Naive B cell (primary cell): Measurements from ENCODE around the gene PROM2. TPM values are rescaled to one million over a fixed set of nuclear protein-coding genes. Genes with fewer than 3 reads are reported as not detected.
A peak's percentile ranks its signal among the peaks of the same experiment; 100 is the strongest.

Experiments
- ATAC-seq, 2 donors: fragments of 150-1000 bp; cut with Tn5 transposase; 2 replicates each; pipeline ENCODE4 v1.10.0; 2021; ENCODE audit warnings: low read depth in 2 of 2, mild to moderate bottlenecking in 2 of 2, moderate library complexity in 2 of 2
- DNase-seq: peaks from one replicate; pipeline ENCODE4 v3.0.0; 2022
- H3K27ac Mint-ChIP-seq, 6 donors: one replicate each; pipeline ENCODE4 v1.8.0; 2020 to 2022; ENCODE audit warnings: mild to moderate bottlenecking in 6 of 6, mixed read lengths in 6 of 6, moderate library complexity in 5 of 6, inconsistent platforms in 2 of 6
- H3K27me3 Mint-ChIP-seq, 3 donors: one replicate each; pipeline ENCODE4 v1.8.0; 2021 to 2022; ENCODE audit warnings: mixed read lengths in 3 of 3, mild to moderate bottlenecking in 1 of 3
- H3K36me3 Mint-ChIP-seq, 2 donors: one replicate each; pipeline ENCODE4 v1.8.0; 2020 to 2022; ENCODE audit warnings: mixed read lengths in 2 of 2, inconsistent platforms in 1 of 2, mild to moderate bottlenecking in 1 of 2
- H3K4me1 Mint-ChIP-seq, 3 donors: one replicate each; pipeline ENCODE4 v1.8.0; 2020 to 2022; ENCODE audit warnings: mixed read lengths in 3 of 3, inconsistent platforms in 1 of 3, mild to moderate bottlenecking in 1 of 3, moderate library complexity in 1 of 3
- H3K4me3 Mint-ChIP-seq, 8 donors: one replicate each; pipeline ENCODE4 v1.8.0; 2020 to 2022; ENCODE audit warnings: mild to moderate bottlenecking in 8 of 8, mixed read lengths in 8 of 8, moderate library complexity in 8 of 8, inconsistent platforms in 2 of 8
- H3K9me3 Mint-ChIP-seq, 7 donors: one replicate each; pipeline ENCODE4 v1.8.0; 2020 to 2022; ENCODE audit warnings: mixed read lengths in 7 of 7, mild to moderate bottlenecking in 5 of 7, inconsistent platforms in 2 of 7, moderate library complexity in 1 of 7
- polyA plus RNA-seq, 6 donors: library from polyadenylated mRNA; unstranded; fragments of 300-500 nt; fragmentation: Illumina TruSeq; gene quantifications; one replicate each; pipeline ENCODE4 v1.2.3, GENCODE V29; 2021; ENCODE audit warnings: low read depth in 6 of 6

The PROM2 gene
- polyA plus RNA-seq, 6 donors from 2014 or later = not detected

DNA sequence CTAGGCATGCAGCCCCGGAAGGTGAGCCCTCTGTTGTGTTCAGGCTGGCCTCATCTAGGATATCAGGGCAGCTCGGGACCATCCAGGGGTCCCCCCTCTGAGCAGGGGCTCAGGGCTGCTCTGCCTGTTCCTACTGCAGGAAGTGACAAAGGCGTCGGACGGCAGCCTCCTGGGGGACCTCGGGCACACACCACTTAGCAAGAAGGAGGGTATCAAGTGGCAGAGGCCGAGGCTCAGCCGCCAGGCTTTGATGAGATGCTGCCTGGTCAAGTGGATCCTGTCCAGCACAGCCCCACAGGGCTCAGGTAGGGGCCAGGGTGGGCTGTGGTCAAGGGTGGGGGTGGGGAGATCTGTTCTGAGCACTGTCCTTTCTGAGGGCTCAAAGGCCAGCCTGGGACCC, 36.0 kb downstream of the PROM2 start:
- Mint-ChIP-seq H3K36me3 (no peaks in the 10 kb centered on the region), H3K27ac (peak overlapping the region in 1 of 6 donors; percentile 58), H3K4me3 (no peak overlapping the region), H3K9me3 (no peaks in the 10 kb centered on the region), H3K4me1 (no peaks in the 10 kb centered on the region), H3K27me3 (peaks cover 0 to 9% (median 0%) of the 10 kb centered on the region in 3 donors)
- ATAC-seq (no peak), DNase-seq (no peak)

DNA sequence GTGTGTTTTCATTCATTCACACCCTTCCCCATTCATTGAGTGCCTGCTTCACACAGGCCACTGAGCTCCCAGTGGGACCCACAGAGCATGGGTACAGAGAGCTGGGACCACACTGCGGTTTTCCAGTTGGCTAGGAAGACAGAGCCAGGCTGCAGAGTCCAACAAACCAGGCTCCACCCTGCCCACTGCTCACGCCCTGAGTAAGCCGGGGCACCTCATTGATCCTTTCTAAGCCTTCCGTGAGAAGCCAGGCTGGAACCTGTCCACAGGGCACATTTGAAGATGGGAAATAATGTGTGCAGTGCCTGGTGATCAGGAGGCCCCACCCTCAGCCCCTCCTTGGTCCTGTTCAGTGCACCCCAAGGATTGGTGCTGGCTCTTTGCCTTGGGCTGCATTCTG, 36.4 kb downstream of the PROM2 start:
- no peaks in the 10 kb centered on the region for H3K36me3 Mint-ChIP-seq
- no peak overlapping the region for H3K4me3 Mint-ChIP-seq
- ATAC-seq (no peak), DNase-seq (no peak)
- peaks cover 0 to 9% (median 0%) of the 10 kb centered on the region in 3 donors for H3K27me3 Mint-ChIP-seq
- no peaks in the 10 kb centered on the region for H3K4me1 Mint-ChIP-seq
- no peaks in the 10 kb centered on the region for H3K9me3 Mint-ChIP-seq
- H3K27ac Mint-ChIP-seq = no peak overlapping the region

DNA sequence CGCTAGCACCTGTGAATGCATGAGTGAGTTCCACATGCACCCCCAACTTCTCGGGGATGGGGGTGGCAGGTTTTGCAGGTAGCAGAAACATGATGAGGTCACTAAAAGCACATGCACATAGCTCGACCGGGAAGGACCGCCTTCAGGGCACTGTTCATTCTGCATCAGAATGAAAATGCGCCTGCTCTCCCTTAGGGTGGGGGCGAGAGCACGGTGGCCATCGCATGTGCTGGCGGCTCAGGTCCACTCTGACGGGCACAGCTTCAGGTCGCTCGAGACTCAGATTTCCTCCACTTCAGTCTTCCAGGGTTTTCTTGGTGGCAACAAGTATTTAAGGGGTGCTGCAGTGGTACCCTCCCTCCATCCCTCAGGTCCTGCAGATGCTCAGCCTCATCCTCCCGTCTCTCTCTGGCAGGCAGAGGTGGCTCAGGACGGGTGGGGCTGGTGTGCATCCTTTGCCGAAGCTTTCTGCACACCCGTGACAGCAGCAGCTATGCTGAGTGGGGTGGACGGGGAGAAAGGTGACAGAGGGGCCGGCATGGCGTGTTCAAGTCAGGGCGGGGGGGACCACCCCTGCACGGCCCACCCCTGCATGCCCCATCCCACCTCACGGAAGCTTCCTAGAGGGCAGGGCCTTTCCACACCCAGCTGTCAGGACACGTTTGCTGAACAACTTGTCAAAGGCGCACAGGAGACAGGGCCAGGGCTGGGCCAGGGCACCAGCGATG, 37.7 kb downstream of the PROM2 start:
- peaks cover 0 to 9% (median 0%) of the 10 kb centered on the region in 3 donors for H3K27me3 Mint-ChIP-seq
- H3K27ac Mint-ChIP-seq = peak overlapping the region in 1 of 6 donors; percentile 32
- H3K36me3 Mint-ChIP-seq = no peaks in the 10 kb centered on the region
- no peaks in the 10 kb centered on the region for H3K9me3 Mint-ChIP-seq
- DNase-seq (no peak), ATAC-seq (no peak)
- peak overlapping the region in 1 of 8 donors; percentile 72 for H3K4me3 Mint-ChIP-seq
- no peaks in the 10 kb centered on the region for H3K4me1 Mint-ChIP-seq

- no peak for ATAC-seq
- Mint-ChIP-seq H3K4me1 (no peaks in the 10 kb centered on the region), H3K9me3 (no peaks in the 10 kb centered on the region), H3K36me3 (no peaks in the 10 kb centered on the region), H3K27ac (no peak overlapping the region), H3K27me3 (peaks cover 0 to 15% (median 0%) of the 10 kb centered on the region in 3 donors), H3K4me3 (no peak overlapping the region)
- no peak for DNase-seq
Observed at GRCh38 chr2:95312543-95313201, 38.4 kb downstream of the PROM2 start.

DNA sequence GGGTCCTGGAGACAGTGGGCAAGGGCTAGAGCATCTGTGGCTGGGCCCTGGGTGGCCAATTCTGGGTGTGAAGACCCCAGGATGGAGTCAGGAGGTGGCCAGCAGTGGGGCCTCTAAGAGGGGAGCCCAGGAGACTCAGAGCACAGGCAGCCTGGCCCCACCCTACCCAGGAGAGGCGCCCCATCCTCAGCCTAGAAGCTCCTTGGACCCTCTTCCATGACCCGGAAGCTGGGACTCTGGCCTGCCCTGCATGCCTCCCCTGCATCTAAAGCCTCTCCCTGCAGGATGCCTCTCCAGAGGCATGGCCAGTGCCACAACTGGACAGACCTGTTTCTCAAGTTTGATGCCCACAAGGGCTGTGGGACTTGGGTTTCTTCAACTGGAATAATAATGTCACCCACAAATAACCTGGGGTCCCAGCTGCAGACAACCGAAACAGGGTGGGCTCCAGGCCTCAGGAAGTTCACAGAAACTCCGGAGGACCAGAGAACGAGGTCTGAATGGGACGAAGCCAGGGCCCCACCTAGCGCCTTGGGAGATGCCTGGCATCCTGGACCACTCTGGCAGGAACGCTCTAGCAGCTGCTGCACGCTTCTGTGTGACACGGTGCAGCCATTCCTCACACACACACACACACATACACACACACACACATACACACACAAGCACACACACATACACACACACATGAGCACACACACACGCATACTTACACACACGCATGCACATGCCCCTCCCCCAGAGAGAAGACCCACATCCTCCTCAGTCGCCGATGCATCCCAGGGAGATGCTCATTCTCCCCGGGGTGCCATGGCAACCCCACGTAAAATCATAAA, 39.3 kb downstream of the PROM2 start:
- ATAC-seq = no peak
- no peaks in the 10 kb centered on the region for H3K36me3 Mint-ChIP-seq
- no peaks in the 10 kb centered on the region for H3K9me3 Mint-ChIP-seq
- no peak overlapping the region for H3K27ac Mint-ChIP-seq
- H3K27me3 Mint-ChIP-seq = peaks cover 0 to 18% (median 0%) of the 10 kb centered on the region in 3 donors
- no peak overlapping the region for H3K4me3 Mint-ChIP-seq
- DNase-seq = no peak
- H3K4me1 Mint-ChIP-seq = no peaks in the 10 kb centered on the region

DNA sequence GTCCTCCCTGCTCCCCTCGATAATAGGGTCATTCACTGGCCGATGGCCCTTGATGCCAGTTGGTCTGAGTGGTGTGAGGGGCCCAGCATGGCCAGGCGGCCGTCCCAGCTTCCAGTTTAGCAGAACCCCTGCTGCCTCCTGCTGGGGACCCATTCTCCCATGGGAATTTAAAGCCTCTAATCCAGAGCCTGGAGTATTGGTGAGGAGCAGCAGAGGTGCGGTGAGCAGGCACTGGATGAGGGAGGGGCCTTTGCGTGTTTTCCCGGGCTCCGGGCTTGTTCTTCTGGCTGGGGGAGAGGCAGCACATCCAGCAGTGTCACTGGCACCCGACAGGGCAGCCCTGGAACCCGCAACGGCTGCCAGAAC, 40.3 kb downstream of the PROM2 start:
- DNase-seq (no peak), ATAC-seq (no peak)
- Mint-ChIP-seq H3K9me3 (no peaks in the 10 kb centered on the region), H3K27me3 (peaks cover 0 to 18% (median 0%) of the 10 kb centered on the region in 3 donors), H3K4me3 (no peak overlapping the region), H3K4me1 (no peaks in the 10 kb centered on the region), H3K27ac (no peak overlapping the region), H3K36me3 (no peaks in the 10 kb centered on the region)

DNA sequence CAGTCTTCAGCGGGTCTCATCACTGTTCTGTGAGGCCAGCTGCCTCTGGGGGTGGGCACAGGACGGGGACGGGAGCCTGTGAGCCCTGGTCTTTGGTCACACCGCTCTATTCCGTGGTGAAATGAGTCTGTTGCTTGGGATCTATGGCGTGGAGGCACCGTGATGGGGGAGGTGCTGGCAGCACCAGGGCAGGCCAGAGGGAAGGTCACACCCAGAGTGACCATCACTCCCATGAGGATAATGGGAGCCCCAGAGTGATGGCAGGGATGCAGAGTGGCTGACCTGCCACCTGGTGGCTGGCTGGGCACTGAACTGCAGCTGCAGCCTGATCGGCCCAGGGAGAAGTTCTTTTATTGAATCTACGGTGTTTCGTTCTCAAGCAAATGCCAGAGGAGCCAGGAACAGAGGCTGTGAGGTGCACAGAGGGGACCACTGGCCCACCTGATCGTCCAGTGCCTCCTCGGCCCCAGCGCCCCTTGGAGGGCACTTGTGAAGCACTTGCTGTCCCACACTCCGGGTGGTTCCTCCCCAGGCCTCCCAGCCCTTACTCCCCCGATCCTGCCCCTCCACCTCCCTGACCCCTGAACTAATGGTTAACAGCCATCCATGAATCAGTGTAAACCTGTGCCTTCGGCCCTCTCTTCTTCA, 40.8 kb downstream of the PROM2 start:
- Mint-ChIP-seq H3K27ac (peak overlapping the region in 1 of 6 donors; percentile 49), H3K36me3 (no peaks in the 10 kb centered on the region), H3K4me1 (no peaks in the 10 kb centered on the region), H3K9me3 (no peaks in the 10 kb centered on the region), H3K4me3 (no peak overlapping the region), H3K27me3 (peaks cover 0 to 13% (median 0%) of the 10 kb centered on the region in 3 donors)
- ATAC-seq (no peak), DNase-seq (no peak)

- DNase-seq (no peak), ATAC-seq (no peak)
- Mint-ChIP-seq H3K27ac (no peak overlapping the region), H3K4me1 (no peaks in the 10 kb centered on the region), H3K4me3 (no peak overlapping the region), H3K36me3 (no peaks in the 10 kb centered on the region), H3K27me3 (peaks cover 0 to 9% (median 0%) of the 10 kb centered on the region in 3 donors), H3K9me3 (no peaks in the 10 kb centered on the region)
Observed at GRCh38 chr2:95315801-95316411, 41.7 kb downstream of the PROM2 start.

DNA sequence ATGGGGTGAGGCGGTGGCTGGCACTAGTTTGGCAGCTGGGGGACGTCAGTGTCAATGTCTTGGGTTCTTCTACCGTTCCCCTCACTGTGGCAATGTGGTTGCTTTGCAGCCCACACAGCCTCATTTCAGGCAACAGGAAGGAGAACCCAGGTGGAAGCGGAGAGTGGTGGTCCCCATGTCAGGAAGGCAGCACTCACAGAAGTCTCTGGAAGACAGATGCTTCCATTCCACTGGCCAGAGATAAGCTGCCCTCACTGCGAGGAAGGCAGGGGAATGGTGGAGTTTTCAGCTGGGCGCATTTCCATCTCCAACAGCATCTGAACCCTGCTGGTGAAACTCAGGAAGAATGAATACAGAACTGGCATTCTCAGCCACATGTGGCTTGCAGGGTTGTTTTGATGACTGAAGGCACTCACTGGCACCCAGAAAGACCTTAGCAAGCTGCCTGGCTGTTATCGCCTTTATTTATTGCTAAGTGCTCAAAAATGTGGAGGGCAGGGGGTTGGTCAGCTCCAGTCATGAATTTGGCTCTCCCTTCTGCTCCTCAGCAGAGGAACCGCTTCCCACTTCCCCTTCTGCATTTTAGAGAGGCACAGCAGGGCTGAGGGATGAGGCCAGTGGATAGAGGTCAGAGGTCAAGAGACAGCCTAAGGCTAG, 42.3 kb downstream of the PROM2 start:
- Mint-ChIP-seq H3K4me3 (no peak overlapping the region), H3K4me1 (no peaks in the 10 kb centered on the region), H3K27ac (no peak overlapping the region)

GRCh38 chr2:95317123-95317500, 42.9 kb downstream of the PROM2 start:
- Mint-ChIP-seq H3K4me3 (no peak overlapping the region), H3K4me1 (no peaks in the 10 kb centered on the region), H3K27ac (no peak overlapping the region), H3K36me3 (no peaks in the 10 kb centered on the region), H3K27me3 (peaks cover 0 to 9% (median 0%) of the 10 kb centered on the region in 3 donors), H3K9me3 (no peaks in the 10 kb centered on the region)
- ATAC-seq (no peak), DNase-seq (no peak)

More for the DNA sequence above, 42.3 kb downstream of the PROM2 start:
- DNase-seq (no peak), ATAC-seq (no peak)
- Mint-ChIP-seq H3K9me3 (no peaks in the 10 kb centered on the region), H3K27me3 (peaks cover 0 to 9% (median 0%) of the 10 kb centered on the region in 3 donors), H3K36me3 (no peaks in the 10 kb centered on the region)

GRCh38 chr2:95317665-95318425, 43.6 kb downstream of the PROM2 start:
- Mint-ChIP-seq H3K4me3 (no peak overlapping the region), H3K36me3 (no peaks in the 10 kb centered on the region), H3K27me3 (peaks cover 0 to 9% (median 0%) of the 10 kb centered on the region in 3 donors), H3K4me1 (no peaks in the 10 kb centered on the region), H3K9me3 (no peaks in the 10 kb centered on the region), H3K27ac (peak overlapping the region in 1 of 6 donors; percentile 28)
- no peak for ATAC-seq
- no peak for DNase-seq
